HG03432 (cell line): ENCODE results near the gene USO1.
"Not testable (repeated sequence)": the region's sequence is repeated elsewhere in the genome, so short reads cannot be mapped to it uniquely, and the experiment has no call there.

Experiments used
- ATAC-seq: cut with Tn5 transposase; IDR thresholded peaks from one replicate; pipeline ENCODE4 v1.9.1; 2021; ENCODE audit warnings: mild to moderate bottlenecking, moderate library complexity; ENCODE audit not compliant: unreplicated experiment

The USO1 gene

GRCh38 chr4:75745161-75745560 is 20.8 kb downstream of the USO1 start:
- ATAC-seq, result no peak

GRCh38 chr4:75745721-75746199 is 21.4 kb downstream of the USO1 start:
- no peak for ATAC-seq

- no peak for ATAC-seq
Measured at GRCh38 chr4:75752637-75753036, 28.3 kb downstream of the USO1 start.

- no peak for ATAC-seq
Measured at GRCh38 chr4:75769036-75769435, 44.7 kb downstream of the USO1 start.

- no peak for ATAC-seq
Measured at GRCh38 chr4:75771607-75772006, 47.2 kb downstream of the USO1 start.

GRCh38 chr4:75777589-75777988 is 53.2 kb downstream of the USO1 start:
- no peak for ATAC-seq

- ATAC-seq, result peak; percentile 50
Measured at GRCh38 chr4:75779105-75779757, 54.9 kb downstream of the USO1 start.

GRCh38 chr4:75781305-75781704 is 56.9 kb downstream of the USO1 start:
- no peak for ATAC-seq

- ATAC-seq, result no peak
Measured at GRCh38 chr4:75786526-75786925, 62.1 kb downstream of the USO1 start.

- no peak for ATAC-seq
Measured at GRCh38 chr4:75786938-75787337, 62.6 kb downstream of the USO1 start.

GRCh38 chr4:75790024-75790423 is 65.6 kb downstream of the USO1 start:
- ATAC-seq, result no peak

GRCh38 chr4:75800972-75801371 is 76.6 kb downstream of the USO1 start:
- no peak for ATAC-seq

GRCh38 chr4:75806035-75806434 is 81.7 kb downstream of the USO1 start:
- not testable (repeated sequence) for ATAC-seq

- no peak for ATAC-seq
Measured at GRCh38 chr4:75817901-75818300, 93.5 kb downstream of the USO1 start.

GRCh38 chr4:75819121-75819520 is 94.7 kb downstream of the USO1 start:
- no peak for ATAC-seq

GRCh38 chr4:75820197-75820596 is 95.8 kb downstream of the USO1 start:
- ATAC-seq, result no peak

GRCh38 chr4:75820676-75821075 is 96.3 kb downstream of the USO1 start:
- ATAC-seq, result no peak

GRCh38 chr4:75821216-75821615 is 96.8 kb downstream of the USO1 start:
- no peak for ATAC-seq

GRCh38 chr4:75821966-75822365 is 97.6 kb downstream of the USO1 start:
- no peak for ATAC-seq

GRCh38 chr4:75822416-75822815 is 98.0 kb downstream of the USO1 start:
- no peak for ATAC-seq

GRCh38 chr4:75823812-75824211 is 99.4 kb downstream of the USO1 start:
- ATAC-seq, result no peak

GRCh38 chr4:75830906-75831305 is 106.5 kb downstream of the USO1 start:
- no peak for ATAC-seq

GRCh38 chr4:75831856-75832405 is 107.6 kb downstream of the USO1 start:
- ATAC-seq, result no peak
